K562 (cell line): ENCODE data around the gene LEMD3. TPM values are rescaled to one million over a fixed set of nuclear protein-coding genes. Genes with fewer than 3 reads are reported as not detected.

Source experiments
- CBX3 ChIP-seq, 2 experiments: IDR thresholded peaks; 1 replicate in 1 of 2; 2 replicates in 1 of 2; pipeline ENCODE4 v1.6.1; 2012; ENCODE audit warnings: inconsistent platforms in 2 of 2, low read length in 2 of 2, borderline replicate concordance in 1 of 2, control low read depth in 1 of 2
- CREB1 ChIP-seq, 2 experiments: sonication (generic) in 1 of 2; formaldehyde crosslinking in 1 of 2; IDR thresholded peaks; 2 replicates each; pipeline versions ENCODE4 v1.6.1 to v1.8.0; 2012 to 2022; ENCODE audit warnings: inconsistent platforms in 1 of 2, mild to moderate bottlenecking in 1 of 2, missing genetic modification reagents in 1 of 2, moderate library complexity in 1 of 2
- CREB3 ChIP-seq: fragments of 450-650 bp; conservative IDR thresholded peaks from 2 replicates; pipeline ENCODE4 v1.6.1; 2016; ENCODE audit warnings: missing genetic modification characterization, low read depth, mild to moderate bottlenecking, missing compliant biosample characterization, moderate library complexity
- DLX4 ChIP-seq: fragments of 250-450 bp; sonication (Bioruptor Pico); IDR thresholded peaks from 2 replicates; pipeline ENCODE4 v1.6.1; 2021; ENCODE audit warnings: mild to moderate bottlenecking
- ELF1 ChIP-seq: fragments of 200-800 bp; sonication (Bioruptor generic); IDR thresholded peaks from 2 replicates; pipeline ENCODE4 v1.6.1; 2016; ENCODE audit warnings: missing genetic modification characterization, missing compliant biosample characterization
- ELK3 ChIP-seq: fragments of 450-650 bp; formaldehyde crosslinking; IDR thresholded peaks from 2 replicates; pipeline ENCODE4 v1.4.0; 2020; ENCODE audit warnings: mild to moderate bottlenecking
- ERF ChIP-seq: fragments of 450-650 bp; formaldehyde crosslinking; IDR thresholded peaks from 2 replicates; pipeline ENCODE4 v1.4.0; 2020; ENCODE audit warnings: mild to moderate bottlenecking, mixed read lengths
- IRF1 ChIP-seq: sonication (generic); formaldehyde crosslinking; IDR thresholded peaks from 2 replicates; pipeline ENCODE4 v1.8.0; 2022; ENCODE audit warnings: missing genetic modification reagents, mild to moderate bottlenecking, borderline replicate concordance
- IRF9 ChIP-seq: fragments of 450-650 bp; IDR thresholded peaks from 2 replicates; pipeline ENCODE4 v1.6.1; 2016; ENCODE audit warnings: missing biosample characterization, missing genetic modification characterization
- KDM2B ChIP-seq: fragments of 250-450 bp; sonication (Bioruptor Pico); IDR thresholded peaks from 2 replicates; pipeline ENCODE4 v1.8.0; 2021; ENCODE audit warnings: mild to moderate bottlenecking, moderate library complexity
- KLF16 ChIP-seq: IDR thresholded peaks from 2 replicates; pipeline ENCODE4 v1.6.1; 2016; ENCODE audit warnings: antibody characterized with exemption
- MAFF ChIP-seq: IDR thresholded peaks from 2 replicates; pipeline ENCODE4 v1.6.1; 2012; ENCODE audit warnings: low read length, improper control_type of control experiment
- MAFK ChIP-seq: IDR thresholded peaks from 2 replicates; pipeline ENCODE4 v1.6.1; 2011; ENCODE audit warnings: low read length, improper control_type of control experiment
- MBD2 ChIP-seq: sonication (generic); IDR thresholded peaks from 2 replicates; pipeline ENCODE4 v1.6.1; 2016; ENCODE audit warnings: low read depth, borderline replicate concordance
- MECOM ChIP-seq: fragments of 250-450 bp; sonication (Bioruptor Pico); IDR thresholded peaks from 2 replicates; pipeline ENCODE4 v1.8.0; 2022; ENCODE audit warnings: inconsistent platforms
- NFATC3 ChIP-seq: fragments of 450-650 bp; IDR thresholded peaks from 2 replicates; pipeline ENCODE4 v1.6.1; 2017; ENCODE audit warnings: mild to moderate bottlenecking
- NR2C1 ChIP-seq, 2 experiments: fragments of 450-650 bp; IDR thresholded peaks; 2 replicates each; pipeline ENCODE4 v1.6.1; 2017; ENCODE audit warnings: mild to moderate bottlenecking in 2 of 2, antibody characterized with exemption in 1 of 2, inconsistent platforms in 1 of 2, missing compliant biosample characterization in 1 of 2, missing genetic modification characterization in 1 of 2
- SMC3 ChIP-seq: conservative IDR thresholded peaks from 2 replicates; pipeline ENCODE4 v1.6.1; 2011; ENCODE audit warnings: low read depth, low read length, improper control_type of control experiment; ENCODE audit not compliant: insufficient read depth
- SOX6 ChIP-seq: fragments of 450-650 bp; IDR thresholded peaks from 2 replicates; pipeline ENCODE4 v1.6.1; 2014; ENCODE audit warnings: mild to moderate bottlenecking
- SPI1 ChIP-seq: IDR thresholded peaks from 2 replicates; pipeline ENCODE4 v1.6.1; 2011; ENCODE audit warnings: low read depth, low read length, control low read depth, borderline replicate concordance
- SRSF3 ChIP-seq: fragments of 200-400 bp; formaldehyde crosslinking; IDR thresholded peaks from 2 replicates; pipeline ENCODE4 v1.6.1; 2016; ENCODE audit warnings: mild to moderate bottlenecking, low read length, moderate library complexity; ENCODE audit not compliant: insufficient read depth
- TEAD2 ChIP-seq: fragments of 450-650 bp; IDR thresholded peaks from 2 replicates; pipeline ENCODE4 v1.6.1; 2016; ENCODE audit warnings: missing genetic modification characterization, control low read depth, missing compliant biosample characterization
- ZNF133 ChIP-seq: fragments of 250-450 bp; sonication (Bioruptor Pico); IDR thresholded peaks from 2 replicates; pipeline ENCODE4 v1.4.0; 2020; ENCODE audit warnings: mild to moderate bottlenecking
- ZNF780A ChIP-seq: fragments of 250-450 bp; sonication (Bioruptor Pico); IDR thresholded peaks from 2 replicates; pipeline ENCODE4 v1.5.0; 2021; ENCODE audit warnings: mild to moderate bottlenecking
- ZSCAN29 ChIP-seq: fragments of 450-650 bp; IDR thresholded peaks from 2 replicates; pipeline ENCODE4 v1.6.1; 2017
- polyA plus RNA-seq, 8 experiments: library from polyadenylated mRNA; depleted of rRNA in 4 of 8; stranded (reverse) in 5 of 8; unstranded in 3 of 8; fragments of >200 nt; fragmentation: Nextera tagmentation in 2 of 8; fragmentation: Illumina TruSeq in 1 of 8; extraction: Ambion mirVana in 2 of 8; extraction: Trizol in 1 of 8; gene quantifications; 2 replicates each; pipeline versions ENCODE4 v1.2.1 to v1.2.3, GENCODE V29; 2011 to 2014; ENCODE audit warnings: inconsistent platforms in 1 of 8, missing spikeins in 1 of 8
- total RNA-seq, 7 experiments: library from RNA; depleted of rRNA in 6 of 7; stranded (reverse); fragments of >200 nt in 6 of 7; fragmentation: Illumina TruSeq in 2 of 7; extraction: Trizol in 2 of 7; gene quantifications; 2 replicates each; pipeline versions ENCODE4 v1.2.1 to v1.2.3, GENCODE V29; 2011 to 2021; ENCODE audit warnings: low replicate concordance in 1 of 7
- TF ChIP-seq, protein P1 (sequence below): fragments of 250-450 bp; sonication (Bioruptor Pico); IDR thresholded peaks from 2 replicates; pipeline ENCODE4 v1.9.0; 2021; ENCODE audit warnings: mild to moderate bottlenecking

The LEMD3 gene
- total and polyA plus RNA-seq, 9 of the 15 experiments (the other 6 are each of a cell fraction or from before 2014, with no cell fraction given): 6.8 to 37.4 (median 17.2) TPM

DNA sequence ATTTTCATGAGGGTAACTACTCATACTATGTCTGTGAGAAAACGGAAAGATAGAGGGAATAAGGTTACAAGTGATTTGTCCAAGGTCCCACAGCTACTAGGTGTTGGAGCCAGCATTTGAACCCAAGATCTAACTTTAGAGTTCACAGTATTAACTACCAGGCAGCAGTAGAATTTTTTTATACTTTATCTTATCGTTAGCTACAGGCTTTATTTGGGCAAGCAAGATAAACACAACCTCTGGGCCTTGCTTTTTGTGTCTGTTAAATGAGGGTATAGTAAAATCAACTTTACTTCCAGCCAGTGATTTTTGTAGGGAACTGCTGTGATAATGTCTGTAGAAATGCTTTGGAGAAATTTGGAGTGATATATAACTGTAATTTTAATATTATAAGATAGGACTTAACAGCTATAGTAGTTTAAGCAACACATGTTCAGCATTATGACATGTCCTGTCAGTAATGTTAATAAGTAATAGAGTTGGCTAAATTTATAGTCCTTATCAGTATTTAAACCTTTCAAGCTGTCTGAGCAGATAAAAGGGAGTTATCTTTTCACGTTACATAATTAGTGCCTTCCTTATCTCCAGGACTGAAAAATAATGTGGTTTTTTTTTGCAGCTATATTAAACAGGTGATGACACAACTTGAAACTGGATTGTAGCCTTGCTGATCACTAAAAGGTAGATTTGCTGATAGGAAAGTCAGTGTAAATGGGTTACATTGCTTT lies 12.8 kb downstream of the LEMD3 start (continued):
- TF ChIP-seq CREB1 (IDR thresholded peaks at IDR 0.05) (no peak), CREB1 (CRISPR knock-in tag; IDR thresholded peaks at IDR 0.05) (no peak), MBD2 (no peak), ZNF780A (CRISPR knock-in tag) (no peak), ZSCAN29 (no peak), ELF1 (no peak), ERF (CRISPR knock-in tag) (no peak), CREB3 (tag) (no peak), CBX3 (IDR thresholded peaks at IDR 0.05; ENCODE audit: borderline replicate concordance in 1 of 2, low read length in 2 of 2) (no peak), SRSF3 (no peak), NR2C1 (IDR thresholded peaks at IDR 0.05) (no peak), NR2C1 (tag; IDR thresholded peaks at IDR 0.05) (no peak), IRF1 (CRISPR knock-in tag) (no peak), KDM2B (CRISPR knock-in tag) (no peak), ELK3 (CRISPR knock-in tag) (no peak), MAFF (no peak), TEAD2 (tag) (no peak), ZNF133 (CRISPR knock-in tag) (no peak), DLX4 (CRISPR knock-in tag) (no peak), MAFK (no peak), NFATC3 (no peak), SOX6 (peak; percentile 78), SPI1 (no peak), KLF16 (peak; percentile 19; the same call in 1 of the 2 replicates), SMC3 (no peak), IRF9 (tag) (no peak), MECOM (CRISPR knock-in tag) (peak; percentile 61)
- TF ChIP-seq, protein P1, sequence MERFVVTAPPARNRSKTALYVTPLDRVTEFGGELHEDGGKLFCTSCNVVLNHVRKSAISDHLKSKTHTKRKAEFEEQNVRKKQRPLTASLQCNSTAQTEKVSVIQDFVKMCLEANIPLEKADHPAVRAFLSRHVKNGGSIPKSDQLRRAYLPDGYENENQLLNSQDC (CRISPR knock-in tag): no peak
